HUES6 (cell line): ENCODE data around the gene HEPACAM.

ENCODE experiments used
- H3K27ac ChIP-seq: 2 replicates; pipeline ENCODE4 v1.7.0; 2013; ENCODE audit warnings: low read depth, mild to moderate bottlenecking, low read length, inconsistent platforms
- H3K27me3 ChIP-seq: 2 replicates; pipeline ENCODE4 v1.6.1; 2013; ENCODE audit warnings: low read length; ENCODE audit not compliant: control insufficient read depth, insufficient read depth
- H3K36me3 ChIP-seq: 2 replicates; pipeline ENCODE4 v1.6.1; 2013; ENCODE audit warnings: low read length; ENCODE audit not compliant: control insufficient read depth, insufficient read depth
- H3K4me1 ChIP-seq: 2 replicates; pipeline ENCODE4 v1.6.1; 2013; ENCODE audit warnings: low read length; ENCODE audit not compliant: control insufficient read depth, insufficient read depth
- H3K4me3 ChIP-seq: 2 replicates; pipeline ENCODE4 v1.5.1; 2013; ENCODE audit warnings: low read depth, low read length
- H3K9ac ChIP-seq: one replicate; pipeline ENCODE4 v1.6.1; 2013; ENCODE audit warnings: mild to moderate bottlenecking, low read length
- H3K9me3 ChIP-seq: 2 replicates; pipeline ENCODE4 v1.6.1; 2013; ENCODE audit warnings: low read depth, low read length; ENCODE audit not compliant: control insufficient read depth, insufficient read depth

The HEPACAM gene

GRCh38 chr11:124920870-124921609 is 14.8 kb downstream of the HEPACAM start:
- Histone ChIP-seq H3K4me3 (peak overlapping the region; percentile 52), H3K9me3 (no peaks in the 10 kb centered on the region), H3K4me1 (0 out of 2 replicates have a peak, but pooled peaks cover 3% of the 10 kb centered on the region), H3K36me3 (no peaks in the 10 kb centered on the region), H3K9ac (peak overlapping the region; percentile 41), H3K27me3 (peaks cover 86% of the 10 kb centered on the region), H3K27ac (no peak overlapping the region)

GRCh38 chr11:124920356-124920755 is 15.5 kb downstream of the HEPACAM start:
- Histone ChIP-seq H3K4me1 (0 out of 2 replicates have a peak, but pooled peaks cover 3% of the 10 kb centered on the region), H3K27me3 (peaks cover 85% of the 10 kb centered on the region), H3K27ac (no peak overlapping the region), H3K36me3 (no peaks in the 10 kb centered on the region), H3K4me3 (peak overlapping the region; percentile 52), H3K9ac (no peak overlapping the region), H3K9me3 (no peaks in the 10 kb centered on the region)

- Histone ChIP-seq H3K9me3 (no peaks in the 10 kb centered on the region), H3K36me3 (no peaks in the 10 kb centered on the region), H3K4me3 (no peak overlapping the region), H3K4me1 (0 out of 2 replicates have a peak, but pooled peaks cover 3% of the 10 kb centered on the region), H3K9ac (no peak overlapping the region), H3K27ac (no peak overlapping the region), H3K27me3 (peaks cover 80% of the 10 kb centered on the region)
These were observed 15.9 kb downstream of the HEPACAM start for GRCh38 chr11:124919898-124920297.

GRCh38 chr11:124918950-124919349 is 16.9 kb downstream of the HEPACAM start, which contains the start of gene HEPN1:
HEPN1 (plus strand) TSS chr11:124919250.
- Histone ChIP-seq H3K4me3 (no peak within 1 kb of the TSS), H3K9me3 (no peaks in the 10 kb centered on the region), H3K27ac (no peak within 1 kb of the TSS), H3K9ac (no peak within 1 kb of the TSS), H3K4me1 (0 out of 2 replicates have a peak, but pooled peaks cover 3% of the 10 kb centered on the region), H3K36me3 (no peaks in the 10 kb centered on the region), H3K27me3 (peaks cover 72% of the 10 kb centered on the region)

GRCh38 chr11:124917115-124917637 is 18.7 kb downstream of the HEPACAM start:
- no peaks in the 10 kb centered on the region; the same call in 1 of the 2 replicates for H3K9me3 ChIP-seq
- peaks cover 54% of the 10 kb centered on the region for H3K27me3 ChIP-seq
- no peak overlapping the region for H3K27ac ChIP-seq
- no peak overlapping the region for H3K9ac ChIP-seq
- H3K4me3 ChIP-seq, result no peak overlapping the region
- 0 out of 2 replicates have a peak, but pooled peaks cover 3% of the 10 kb centered on the region for H3K4me1 ChIP-seq
- H3K36me3 ChIP-seq, result no peaks in the 10 kb centered on the region

- Histone ChIP-seq H3K9me3 (peaks cover 5% of the 10 kb centered on the region; the same call in 1 of the 2 replicates), H3K36me3 (no peaks in the 10 kb centered on the region)
These were observed 19.5 kb downstream of the HEPACAM start for GRCh38 chr11:124916370-124916710.

GRCh38 chr11:124915541-124916369 is 20.1 kb downstream of the HEPACAM start:
- Histone ChIP-seq H3K4me1 (0 out of 2 replicates have a peak, but pooled peaks cover 2% of the 10 kb centered on the region), H3K36me3 (no peaks in the 10 kb centered on the region), H3K9me3 (peaks cover 5% of the 10 kb centered on the region; the same call in 1 of the 2 replicates), H3K27ac (no peak overlapping the region), H3K9ac (no peak overlapping the region), H3K27me3 (peaks cover 40% of the 10 kb centered on the region), H3K4me3 (no peak overlapping the region)

More at GRCh38 chr11:124916370-124916710, 19.5 kb downstream of the HEPACAM start:
- Histone ChIP-seq H3K27me3 (peaks cover 46% of the 10 kb centered on the region), H3K9ac (no peak overlapping the region), H3K27ac (no peak overlapping the region), H3K4me1 (0 out of 2 replicates have a peak, but pooled peaks cover 3% of the 10 kb centered on the region), H3K4me3 (no peak overlapping the region)

GRCh38 chr11:124902616-124903015 is 33.2 kb downstream of the HEPACAM start:
- no peak overlapping the region for H3K27ac ChIP-seq
- H3K9me3 ChIP-seq, result no peaks in the 10 kb centered on the region
- no peak overlapping the region for H3K4me3 ChIP-seq
- H3K27me3 ChIP-seq, result peaks cover 21% of the 10 kb centered on the region
- H3K4me1 ChIP-seq, result peaks cover 26% of the 10 kb centered on the region
- H3K36me3 ChIP-seq, result no peaks in the 10 kb centered on the region
- H3K9ac ChIP-seq, result no peak overlapping the region

GRCh38 chr11:124900464-124900863 is 35.4 kb downstream of the HEPACAM start:
- Histone ChIP-seq H3K4me1 (peaks cover 30% of the 10 kb centered on the region), H3K9me3 (no peaks in the 10 kb centered on the region), H3K4me3 (no peak overlapping the region), H3K36me3 (no peaks in the 10 kb centered on the region), H3K9ac (no peak overlapping the region), H3K27me3 (peaks cover 21% of the 10 kb centered on the region), H3K27ac (no peak overlapping the region)

- Histone ChIP-seq H3K4me1 (peaks cover 30% of the 10 kb centered on the region), H3K27ac (no peak overlapping the region), H3K9ac (no peak overlapping the region)
These were observed 36.3 kb downstream of the HEPACAM start for GRCh38 chr11:124899383-124900145.

More at GRCh38 chr11:124899383-124900145, 36.3 kb downstream of the HEPACAM start:
- Histone ChIP-seq H3K4me3 (no peak overlapping the region), H3K36me3 (no peaks in the 10 kb centered on the region), H3K27me3 (peaks cover 21% of the 10 kb centered on the region), H3K9me3 (no peaks in the 10 kb centered on the region)
